ENCODE results near the gene MACROD2.

MACROD2 gene

DNA sequence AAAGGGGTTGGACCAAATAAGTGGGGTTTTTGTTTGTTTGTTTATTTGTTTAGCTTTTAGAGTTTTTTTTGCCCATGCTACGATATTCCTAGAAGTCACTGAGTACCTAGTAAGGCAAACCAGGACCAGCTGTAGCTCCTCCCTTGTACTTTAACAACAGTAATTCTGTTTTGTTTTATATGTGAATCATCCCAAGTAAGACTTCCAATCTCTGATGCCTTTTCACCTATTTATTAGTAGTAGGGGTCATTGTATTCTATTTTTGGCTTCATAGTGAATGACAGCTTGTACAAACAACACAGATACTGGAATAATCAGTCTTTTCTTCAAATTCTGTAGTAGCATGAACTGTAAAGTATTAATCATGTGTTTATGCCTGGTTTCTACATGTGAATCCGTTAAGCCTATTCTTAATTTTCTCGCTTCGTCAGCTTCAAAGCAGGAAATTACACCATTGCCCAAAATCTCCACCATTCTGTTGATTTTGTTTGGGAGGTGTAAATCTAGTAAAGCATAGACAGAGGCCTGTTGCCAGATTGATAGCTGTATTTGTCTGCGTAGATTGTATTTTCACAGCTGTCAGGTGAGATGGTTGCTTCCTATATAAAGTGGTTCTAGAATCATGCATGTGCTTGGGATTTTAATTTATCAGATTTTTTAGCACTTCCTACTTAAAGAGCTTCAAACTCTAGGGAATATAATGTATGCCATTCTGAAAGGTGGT lies 493.6 kb downstream of the MACROD2 start:
- DNase-seq (ENCODE audit: low spot score): no peak
- TF ChIP-seq, protein P1, sequence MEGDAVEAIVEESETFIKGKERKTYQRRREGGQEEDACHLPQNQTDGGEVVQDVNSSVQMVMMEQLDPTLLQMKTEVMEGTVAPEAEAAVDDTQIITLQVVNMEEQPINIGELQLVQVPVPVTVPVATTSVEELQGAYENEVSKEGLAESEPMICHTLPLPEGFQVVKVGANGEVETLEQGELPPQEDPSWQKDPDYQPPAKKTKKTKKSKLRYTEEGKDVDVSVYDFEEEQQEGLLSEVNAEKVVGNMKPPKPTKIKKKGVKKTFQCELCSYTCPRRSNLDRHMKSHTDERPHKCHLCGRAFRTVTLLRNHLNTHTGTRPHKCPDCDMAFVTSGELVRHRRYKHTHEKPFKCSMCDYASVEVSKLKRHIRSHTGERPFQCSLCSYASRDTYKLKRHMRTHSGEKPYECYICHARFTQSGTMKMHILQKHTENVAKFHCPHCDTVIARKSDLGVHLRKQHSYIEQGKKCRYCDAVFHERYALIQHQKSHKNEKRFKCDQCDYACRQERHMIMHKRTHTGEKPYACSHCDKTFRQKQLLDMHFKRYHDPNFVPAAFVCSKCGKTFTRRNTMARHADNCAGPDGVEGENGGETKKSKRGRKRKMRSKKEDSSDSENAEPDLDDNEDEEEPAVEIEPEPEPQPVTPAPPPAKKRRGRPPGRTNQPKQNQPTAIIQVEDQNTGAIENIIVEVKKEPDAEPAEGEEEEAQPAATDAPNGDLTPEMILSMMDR (IDR thresholded peaks at IDR 0.05; ENCODE audit: borderline replicate concordance, control extremely low read depth, extremely low read depth, insufficient read depth, missing control alignments): no peak
- in situ Hi-C loops (cut with MboI; ENCODE audit: low sequenced_read_pairs, unreplicated experiment): no loop called here

DNA sequence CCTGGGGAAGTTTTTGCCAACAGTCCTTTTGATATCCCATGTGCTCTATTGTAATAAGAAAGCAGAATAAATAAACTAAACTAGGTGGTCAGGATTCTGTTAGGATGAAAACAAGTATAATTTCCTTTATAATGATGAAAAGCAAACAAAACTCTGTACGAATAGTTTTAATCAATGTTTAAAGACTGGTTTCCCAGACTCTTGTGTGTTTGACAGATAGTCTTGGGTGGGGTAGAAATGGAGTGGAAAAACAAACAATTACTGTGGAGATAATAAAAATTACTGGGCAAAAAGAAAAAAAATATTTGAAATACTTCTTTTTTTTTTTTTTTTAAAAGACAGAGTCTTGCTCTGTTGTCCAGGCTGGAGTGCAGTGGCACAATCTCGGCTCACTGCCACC lies 494.2 kb downstream of the MACROD2 start:
- TF ChIP-seq, protein P1 (IDR thresholded peaks at IDR 0.05; ENCODE audit: borderline replicate concordance, control extremely low read depth, extremely low read depth, insufficient read depth, missing control alignments): no peak
- DNase-seq (ENCODE audit: low spot score): no peak
- in situ Hi-C loops (cut with MboI; ENCODE audit: low sequenced_read_pairs, unreplicated experiment): no loop called here

DNA sequence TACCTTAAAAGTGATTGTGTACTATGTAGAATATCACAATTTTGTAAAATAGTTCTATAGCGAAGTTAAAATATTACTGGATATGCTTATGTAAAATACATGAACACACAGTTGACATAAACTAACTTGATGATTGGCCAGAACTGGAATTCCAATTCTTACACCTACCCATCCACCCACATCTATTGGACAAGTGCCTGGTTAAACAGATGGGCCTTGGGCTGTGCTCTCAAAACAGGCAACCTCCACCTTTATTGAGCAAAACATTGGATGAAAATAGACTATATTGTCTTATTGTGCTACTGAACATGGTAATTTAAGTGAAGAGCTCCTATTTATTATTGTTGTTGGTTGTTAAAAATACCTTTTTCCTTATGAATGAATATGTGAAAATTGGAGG lies 496.1 kb downstream of the MACROD2 start:
- TF ChIP-seq, protein P1 (IDR thresholded peaks at IDR 0.05; ENCODE audit: borderline replicate concordance, control extremely low read depth, extremely low read depth, insufficient read depth, missing control alignments): no peak
- in situ Hi-C loops (cut with MboI; ENCODE audit: low sequenced_read_pairs, unreplicated experiment): no loop called here
- no peak for DNase-seq (ENCODE audit: low spot score)

DNA sequence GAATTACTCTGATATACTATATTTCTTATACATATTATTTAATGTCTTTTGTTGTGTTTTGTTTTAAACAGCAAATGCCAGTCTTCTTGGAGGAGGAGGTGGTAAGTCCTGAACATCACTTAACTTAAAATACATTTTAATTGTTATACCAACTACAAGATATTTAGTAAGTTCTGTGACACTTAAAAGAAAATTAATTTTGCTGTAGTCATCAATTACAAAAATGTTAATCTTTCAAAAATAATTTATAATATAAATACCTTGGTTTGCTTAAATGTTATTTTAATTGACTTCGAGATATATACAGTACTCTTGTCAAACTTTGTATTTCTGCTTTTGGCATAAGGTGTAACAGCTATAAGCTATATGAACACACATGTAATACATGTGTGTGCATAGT lies 498.1 kb downstream of the MACROD2 start:
- TF ChIP-seq, protein P1 (IDR thresholded peaks at IDR 0.05; ENCODE audit: borderline replicate concordance, control extremely low read depth, extremely low read depth, insufficient read depth, missing control alignments): no peak
- in situ Hi-C loops (cut with MboI; ENCODE audit: low sequenced_read_pairs, unreplicated experiment): no loop called here
- no peak for DNase-seq (ENCODE audit: low spot score)

DNA sequence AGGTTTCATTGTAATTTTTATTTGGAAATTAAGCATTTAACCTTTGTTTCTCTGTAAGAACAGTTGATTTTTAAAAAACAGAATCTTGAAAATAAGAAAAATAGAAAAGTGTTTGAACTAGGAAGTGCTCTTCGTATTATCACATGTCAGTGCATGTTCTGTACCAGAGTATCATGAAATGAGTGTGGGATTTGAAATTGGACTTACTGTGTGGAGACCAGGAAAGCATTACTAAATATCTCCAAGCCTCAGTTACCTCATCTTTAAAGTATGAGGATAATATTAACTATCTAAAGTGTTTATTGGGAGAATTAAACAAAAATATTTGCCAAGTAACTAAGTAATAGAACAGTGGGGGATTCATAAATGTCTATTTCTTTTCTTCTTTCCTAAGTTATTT lies 499.0 kb downstream of the MACROD2 start:
- TF ChIP-seq, protein P1 (IDR thresholded peaks at IDR 0.05; ENCODE audit: borderline replicate concordance, control extremely low read depth, extremely low read depth, insufficient read depth, missing control alignments): no peak
- in situ Hi-C loops (cut with MboI; ENCODE audit: low sequenced_read_pairs, unreplicated experiment): no loop called here
- DNase-seq (ENCODE audit: low spot score): no peak

DNA sequence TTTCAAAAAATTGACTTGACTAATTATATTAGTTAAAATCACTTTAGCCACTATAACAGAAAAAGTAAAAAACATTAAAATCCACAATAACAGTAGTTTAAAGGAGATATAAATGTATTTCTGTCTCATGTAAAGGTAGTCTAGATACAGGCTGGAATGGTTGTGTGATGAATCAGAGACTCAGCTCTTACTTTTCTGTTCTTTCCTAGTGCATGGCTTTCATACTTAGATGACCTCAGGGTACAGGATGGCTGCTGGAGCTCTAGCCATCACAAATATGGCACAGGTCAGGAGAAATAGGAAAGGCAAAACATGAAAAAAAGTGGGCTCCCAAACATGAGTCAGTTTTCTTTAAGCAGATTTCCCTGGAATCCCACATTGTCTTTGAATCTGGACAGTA lies 499.8 kb downstream of the MACROD2 start:
- no peak for DNase-seq (ENCODE audit: low spot score)
- TF ChIP-seq, protein P1 (IDR thresholded peaks at IDR 0.05; ENCODE audit: borderline replicate concordance, control extremely low read depth, extremely low read depth, insufficient read depth, missing control alignments): no peak
- in situ Hi-C loops (cut with MboI; ENCODE audit: low sequenced_read_pairs, unreplicated experiment): no loop called here

Measured in GM13976 (cell line).